GM19025 (cell line): ENCODE results near the gene PLA2G4F.

Experiments
- ATAC-seq: cut with Tn5 transposase; IDR thresholded peaks from one replicate; pipeline ENCODE4 v1.9.1; 2021; ENCODE audit warnings: mild to moderate bottlenecking, low read depth, moderate library complexity; ENCODE audit not compliant: unreplicated experiment

The PLA2G4F gene

GRCh38 chr15:42165106-42165505 is 8.7 kb upstream of the PLA2G4F start:
- no peak for ATAC-seq

GRCh38 chr15:42163947-42164550 is 7.6 kb upstream of the PLA2G4F start:
- no peak for ATAC-seq

- ATAC-seq: no peak
Observed at GRCh38 chr15:42163291-42163690, 6.9 kb upstream of the PLA2G4F start.

- no peak for ATAC-seq
Observed at GRCh38 chr15:42160136-42160535, 3.7 kb upstream of the PLA2G4F start.

- ATAC-seq: no peak
Observed at GRCh38 chr15:42159381-42160015, 3.1 kb upstream of the PLA2G4F start.

GRCh38 chr15:42158941-42159340 is 2.5 kb upstream of the PLA2G4F start:
- ATAC-seq: no peak

GRCh38 chr15:42157981-42158765 is 1.7 kb upstream of the PLA2G4F start:
- ATAC-seq: no peak

- no peak for ATAC-seq
Observed at GRCh38 chr15:42157381-42157780, 945 bp upstream of the PLA2G4F start.

- ATAC-seq: no peak
Observed at GRCh38 chr15:42155546-42156242, 742 bp downstream of the PLA2G4F start.

- no peak for ATAC-seq
Observed at GRCh38 chr15:42154956-42155355, 1.5 kb downstream of the PLA2G4F start.

GRCh38 chr15:42154212-42154941 is 2.1 kb downstream of the PLA2G4F start:
- no peak for ATAC-seq

GRCh38 chr15:42153874-42154211 is 2.6 kb downstream of the PLA2G4F start:
- no peak for ATAC-seq

GRCh38 chr15:42152921-42153698 is 3.3 kb downstream of the PLA2G4F start:
- ATAC-seq: no peak

GRCh38 chr15:42152196-42152920 is 4.1 kb downstream of the PLA2G4F start:
- ATAC-seq: no peak

- ATAC-seq: no peak
Observed at GRCh38 chr15:42151736-42152135, 4.7 kb downstream of the PLA2G4F start.

GRCh38 chr15:42151141-42151561 is 5.3 kb downstream of the PLA2G4F start:
- no peak for ATAC-seq

- ATAC-seq: no peak
Observed at GRCh38 chr15:42150219-42150970, 6.0 kb downstream of the PLA2G4F start.

- no peak for ATAC-seq
Observed at GRCh38 chr15:42149493-42150218, 6.8 kb downstream of the PLA2G4F start.
